Mammary epithelial cell (primary cell): ENCODE data around the gene RNF224.

ENCODE experiments used
- EZH2 ChIP-seq: IDR thresholded peaks from 2 replicates; pipeline ENCODE4 v1.6.1; 2012; ENCODE audit warnings: low read length, inconsistent platforms, borderline replicate concordance
- TF ChIP-seq, protein P1 (sequence below), 2 donors: IDR thresholded peaks in 1 of 2; conservative IDR thresholded peaks in 1 of 2; 2 replicates each; pipeline ENCODE4 v1.5.1; 2011 to 2012; ENCODE audit warnings: inconsistent platforms in 2 of 2, low read length in 2 of 2, mild to moderate bottlenecking in 2 of 2, control low read depth in 1 of 2, low read depth in 1 of 2; ENCODE audit not compliant: insufficient read depth in 1 of 2; ENCODE audit errors: extremely low read depth in 1 of 2

DNA sequence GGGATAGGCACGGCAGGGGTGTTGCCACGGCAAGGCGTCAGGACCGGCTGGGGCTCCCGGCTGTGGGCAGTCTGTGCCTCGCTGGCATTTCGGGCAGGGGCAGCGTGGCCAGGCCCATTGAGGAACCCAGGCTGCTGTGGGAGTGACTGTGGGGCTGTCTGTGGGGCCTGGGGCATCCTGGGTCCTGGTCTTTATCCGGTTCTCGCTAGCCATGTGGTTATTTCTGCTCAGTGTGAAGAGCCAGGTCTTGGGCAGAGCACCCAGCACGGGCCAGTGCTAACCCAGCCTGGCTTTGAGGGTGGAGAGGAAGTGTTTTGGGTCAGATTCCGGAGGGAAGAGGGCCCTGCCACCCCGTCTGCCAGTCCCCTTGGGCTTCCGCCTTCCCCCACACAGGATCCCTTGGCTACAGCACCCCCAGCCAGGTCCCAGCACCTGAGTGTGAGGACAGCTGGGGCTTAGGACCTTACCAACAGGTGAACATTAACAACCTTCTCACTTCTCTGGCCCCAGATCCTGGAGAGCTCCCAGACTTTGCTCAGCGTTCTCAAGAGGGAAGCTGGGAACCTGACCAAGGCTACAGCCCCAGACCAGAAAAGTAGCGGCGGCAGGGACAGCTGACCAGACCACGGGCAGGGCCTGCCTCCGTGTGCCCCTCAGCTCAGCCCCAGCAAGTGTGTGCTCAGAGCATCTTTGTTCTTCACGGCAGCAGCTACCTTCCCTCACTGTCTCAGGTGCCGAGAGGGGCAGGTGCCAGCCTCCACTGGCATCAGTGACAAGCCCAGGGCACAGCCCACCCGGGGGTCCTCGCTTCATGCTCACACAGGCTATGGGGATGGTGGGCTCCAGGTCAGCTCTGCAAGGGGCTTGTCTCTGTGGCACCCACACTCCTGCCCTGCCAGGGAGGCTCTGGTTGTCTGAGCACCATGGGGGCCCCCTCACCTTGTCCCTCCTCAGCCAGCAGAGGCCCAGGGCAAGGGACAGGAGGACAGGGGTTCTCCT lies 37.7 kb upstream of the RNF224 start:
- TF ChIP-seq, protein P1, sequence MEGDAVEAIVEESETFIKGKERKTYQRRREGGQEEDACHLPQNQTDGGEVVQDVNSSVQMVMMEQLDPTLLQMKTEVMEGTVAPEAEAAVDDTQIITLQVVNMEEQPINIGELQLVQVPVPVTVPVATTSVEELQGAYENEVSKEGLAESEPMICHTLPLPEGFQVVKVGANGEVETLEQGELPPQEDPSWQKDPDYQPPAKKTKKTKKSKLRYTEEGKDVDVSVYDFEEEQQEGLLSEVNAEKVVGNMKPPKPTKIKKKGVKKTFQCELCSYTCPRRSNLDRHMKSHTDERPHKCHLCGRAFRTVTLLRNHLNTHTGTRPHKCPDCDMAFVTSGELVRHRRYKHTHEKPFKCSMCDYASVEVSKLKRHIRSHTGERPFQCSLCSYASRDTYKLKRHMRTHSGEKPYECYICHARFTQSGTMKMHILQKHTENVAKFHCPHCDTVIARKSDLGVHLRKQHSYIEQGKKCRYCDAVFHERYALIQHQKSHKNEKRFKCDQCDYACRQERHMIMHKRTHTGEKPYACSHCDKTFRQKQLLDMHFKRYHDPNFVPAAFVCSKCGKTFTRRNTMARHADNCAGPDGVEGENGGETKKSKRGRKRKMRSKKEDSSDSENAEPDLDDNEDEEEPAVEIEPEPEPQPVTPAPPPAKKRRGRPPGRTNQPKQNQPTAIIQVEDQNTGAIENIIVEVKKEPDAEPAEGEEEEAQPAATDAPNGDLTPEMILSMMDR (conservative IDR thresholded peaks at IDR 0.05 in 1 of 2, IDR thresholded peaks at IDR 0.05 in 1 of 2; ENCODE audit: extremely low read depth in 1 of 2, insufficient read depth in 1 of 2, low read depth in 1 of 2, low read length in 2 of 2), result no peak
- TF ChIP-seq EZH2, result no peak
